Mammary epithelial cell (primary cell): Measurements from ENCODE around the gene EHD4.

Experiments
- EZH2 ChIP-seq: IDR thresholded peaks from 2 replicates; pipeline ENCODE4 v1.6.1; 2012; ENCODE audit warnings: low read length, inconsistent platforms, borderline replicate concordance
- TF ChIP-seq, protein P1 (sequence below), 2 donors: IDR thresholded peaks in 1 of 2; conservative IDR thresholded peaks in 1 of 2; 2 replicates each; pipeline ENCODE4 v1.5.1; 2011 to 2012; ENCODE audit warnings: inconsistent platforms in 2 of 2, low read length in 2 of 2, mild to moderate bottlenecking in 2 of 2, control low read depth in 1 of 2, low read depth in 1 of 2; ENCODE audit not compliant: insufficient read depth in 1 of 2; ENCODE audit errors: extremely low read depth in 1 of 2

DNA sequence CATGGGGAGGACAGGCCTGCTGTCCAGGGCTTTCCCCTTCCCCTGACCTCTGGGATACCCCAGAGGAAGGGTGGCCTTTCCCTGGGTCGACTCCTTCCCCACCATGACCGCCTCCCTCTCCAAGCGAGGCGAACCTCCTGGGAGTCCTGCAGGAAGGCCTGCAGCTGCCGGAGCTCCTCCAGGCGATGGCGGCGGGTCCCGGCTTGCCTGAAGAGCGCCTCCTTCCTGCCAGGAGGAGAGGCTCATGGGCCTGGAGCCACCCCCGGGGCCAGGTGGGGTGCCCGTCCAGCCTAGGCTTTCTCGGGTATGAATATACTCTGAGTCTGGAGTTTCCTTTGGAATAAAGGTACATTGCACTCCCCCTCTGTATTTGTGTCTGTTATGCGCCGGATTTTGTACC is 113.6 kb downstream of the EHD4 start:
- no peak for TF ChIP-seq EZH2
- TF ChIP-seq, protein P1, sequence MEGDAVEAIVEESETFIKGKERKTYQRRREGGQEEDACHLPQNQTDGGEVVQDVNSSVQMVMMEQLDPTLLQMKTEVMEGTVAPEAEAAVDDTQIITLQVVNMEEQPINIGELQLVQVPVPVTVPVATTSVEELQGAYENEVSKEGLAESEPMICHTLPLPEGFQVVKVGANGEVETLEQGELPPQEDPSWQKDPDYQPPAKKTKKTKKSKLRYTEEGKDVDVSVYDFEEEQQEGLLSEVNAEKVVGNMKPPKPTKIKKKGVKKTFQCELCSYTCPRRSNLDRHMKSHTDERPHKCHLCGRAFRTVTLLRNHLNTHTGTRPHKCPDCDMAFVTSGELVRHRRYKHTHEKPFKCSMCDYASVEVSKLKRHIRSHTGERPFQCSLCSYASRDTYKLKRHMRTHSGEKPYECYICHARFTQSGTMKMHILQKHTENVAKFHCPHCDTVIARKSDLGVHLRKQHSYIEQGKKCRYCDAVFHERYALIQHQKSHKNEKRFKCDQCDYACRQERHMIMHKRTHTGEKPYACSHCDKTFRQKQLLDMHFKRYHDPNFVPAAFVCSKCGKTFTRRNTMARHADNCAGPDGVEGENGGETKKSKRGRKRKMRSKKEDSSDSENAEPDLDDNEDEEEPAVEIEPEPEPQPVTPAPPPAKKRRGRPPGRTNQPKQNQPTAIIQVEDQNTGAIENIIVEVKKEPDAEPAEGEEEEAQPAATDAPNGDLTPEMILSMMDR (conservative IDR thresholded peaks at IDR 0.05 in 1 of 2, IDR thresholded peaks at IDR 0.05 in 1 of 2; ENCODE audit: extremely low read depth in 1 of 2, insufficient read depth in 1 of 2, low read depth in 1 of 2, low read length in 2 of 2) = no peak
